HL-60 (cell line): ENCODE results near the gene BEST1.

Source experiments
- CTCF ChIP-seq: IDR thresholded peaks from one replicate; pipeline ENCODE4 v1.5.1; 2011; ENCODE audit warnings: low read length, control low read depth, inconsistent platforms; ENCODE audit not compliant: insufficient read depth
- GABPA ChIP-seq: IDR thresholded peaks from 2 replicates; pipeline ENCODE4 v1.6.1; 2012; ENCODE audit warnings: low read depth
- POLR2AphosphoS5 ChIP-seq: IDR thresholded peaks from 2 replicates; pipeline ENCODE4 v1.6.1; 2012; ENCODE audit warnings: low read depth
- REST ChIP-seq: IDR thresholded peaks from 2 replicates; pipeline ENCODE4 v1.6.1; 2012; ENCODE audit warnings: low read depth; ENCODE audit not compliant: insufficient replicate concordance

GRCh38 chr11:61908730-61909316 is 41.3 kb upstream of the BEST1 start:
- TF ChIP-seq CTCF: no peak
- TF ChIP-seq GABPA: no peak
- no peak for TF ChIP-seq REST
- no peak for TF ChIP-seq POLR2AphosphoS5
